ENCODE results near the gene IL22RA2. TPM values are rescaled to one million over a fixed set of nuclear protein-coding genes. Genes with fewer than 3 reads are reported as not detected.

The IL22RA2 gene
- total RNA-seq, 2 donors from 2014 or later: not detected

DNA sequence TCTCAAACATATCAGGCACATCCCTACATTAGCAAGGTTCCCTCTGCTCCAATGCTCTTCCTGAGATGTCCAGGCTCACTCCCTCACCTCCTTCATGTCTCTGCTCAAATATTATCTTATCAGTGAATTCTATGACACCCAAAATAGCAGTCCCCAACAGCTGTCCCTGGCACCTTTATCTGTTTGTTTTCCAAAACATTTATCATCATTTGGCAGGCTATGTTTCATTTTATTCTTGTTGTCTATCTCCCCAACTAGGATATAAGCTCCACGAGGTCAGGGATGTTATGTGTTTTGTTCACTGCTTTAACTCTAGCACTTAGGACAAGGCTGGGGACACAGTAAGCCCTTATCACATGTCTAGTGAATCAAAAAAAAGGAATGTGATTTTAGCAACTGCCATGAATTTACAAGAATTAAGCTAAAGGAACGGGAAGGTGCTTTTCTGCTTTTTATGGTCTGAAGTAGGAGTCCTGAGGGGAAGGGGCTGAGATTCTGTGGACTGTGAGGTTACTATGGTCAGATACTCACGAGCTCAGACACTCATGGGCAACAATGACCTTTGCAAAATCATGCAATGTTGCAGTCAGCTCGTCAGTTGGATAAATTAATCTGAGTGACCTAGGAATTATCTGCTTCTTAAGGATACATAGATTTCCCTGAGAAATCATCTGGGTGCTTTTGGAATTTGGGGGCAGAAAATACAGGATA lies 1.9 kb upstream of the IL22RA2 start:
- 57% methylated on average over 4 of the region's 4 CpGs for WGBS
- Histone ChIP-seq H3K27me3 (replicated peaks; ENCODE audit: insufficient read depth) (no peaks in the 10 kb centered on the region), H3K27ac (no peak overlapping the region), H3K36me3 (no peaks in the 10 kb centered on the region), H3K9me3 (no peaks in the 10 kb centered on the region), H3K4me3 (no peak overlapping the region), H3K4me1 (replicated peaks) (no peaks in the 10 kb centered on the region)
- DNase-seq (ENCODE audit: low spot score): no peak
- intact Hi-C loops (cut with DNase I): no loop called here
- no peak for TF ChIP-seq POLR2A (IDR thresholded peaks at IDR 0.05)
- TF ChIP-seq POLR2AphosphoS5 (IDR thresholded peaks at IDR 0.05): no peak
- TF ChIP-seq, protein P1, sequence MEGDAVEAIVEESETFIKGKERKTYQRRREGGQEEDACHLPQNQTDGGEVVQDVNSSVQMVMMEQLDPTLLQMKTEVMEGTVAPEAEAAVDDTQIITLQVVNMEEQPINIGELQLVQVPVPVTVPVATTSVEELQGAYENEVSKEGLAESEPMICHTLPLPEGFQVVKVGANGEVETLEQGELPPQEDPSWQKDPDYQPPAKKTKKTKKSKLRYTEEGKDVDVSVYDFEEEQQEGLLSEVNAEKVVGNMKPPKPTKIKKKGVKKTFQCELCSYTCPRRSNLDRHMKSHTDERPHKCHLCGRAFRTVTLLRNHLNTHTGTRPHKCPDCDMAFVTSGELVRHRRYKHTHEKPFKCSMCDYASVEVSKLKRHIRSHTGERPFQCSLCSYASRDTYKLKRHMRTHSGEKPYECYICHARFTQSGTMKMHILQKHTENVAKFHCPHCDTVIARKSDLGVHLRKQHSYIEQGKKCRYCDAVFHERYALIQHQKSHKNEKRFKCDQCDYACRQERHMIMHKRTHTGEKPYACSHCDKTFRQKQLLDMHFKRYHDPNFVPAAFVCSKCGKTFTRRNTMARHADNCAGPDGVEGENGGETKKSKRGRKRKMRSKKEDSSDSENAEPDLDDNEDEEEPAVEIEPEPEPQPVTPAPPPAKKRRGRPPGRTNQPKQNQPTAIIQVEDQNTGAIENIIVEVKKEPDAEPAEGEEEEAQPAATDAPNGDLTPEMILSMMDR (IDR thresholded peaks at IDR 0.05): no peak

GRCh38 chr6:137172734-137173431 lies 561 bp downstream of the IL22RA2 start:
- Histone ChIP-seq H3K4me1 (replicated peaks) (no peaks in the 10 kb centered on the region), H3K27me3 (replicated peaks; ENCODE audit: insufficient read depth) (no peaks in the 10 kb centered on the region), H3K4me3 (no peak overlapping the region), H3K27ac (no peak overlapping the region), H3K9me3 (no peaks in the 10 kb centered on the region), H3K36me3 (no peaks in the 10 kb centered on the region)
- intact Hi-C loops (cut with DNase I): no loop called here
- no peak for TF ChIP-seq POLR2A (IDR thresholded peaks at IDR 0.05)
- WGBS: 93% methylated on average over 11 of the region's 11 CpGs
- DNase-seq (ENCODE audit: low spot score): no peak

DNA sequence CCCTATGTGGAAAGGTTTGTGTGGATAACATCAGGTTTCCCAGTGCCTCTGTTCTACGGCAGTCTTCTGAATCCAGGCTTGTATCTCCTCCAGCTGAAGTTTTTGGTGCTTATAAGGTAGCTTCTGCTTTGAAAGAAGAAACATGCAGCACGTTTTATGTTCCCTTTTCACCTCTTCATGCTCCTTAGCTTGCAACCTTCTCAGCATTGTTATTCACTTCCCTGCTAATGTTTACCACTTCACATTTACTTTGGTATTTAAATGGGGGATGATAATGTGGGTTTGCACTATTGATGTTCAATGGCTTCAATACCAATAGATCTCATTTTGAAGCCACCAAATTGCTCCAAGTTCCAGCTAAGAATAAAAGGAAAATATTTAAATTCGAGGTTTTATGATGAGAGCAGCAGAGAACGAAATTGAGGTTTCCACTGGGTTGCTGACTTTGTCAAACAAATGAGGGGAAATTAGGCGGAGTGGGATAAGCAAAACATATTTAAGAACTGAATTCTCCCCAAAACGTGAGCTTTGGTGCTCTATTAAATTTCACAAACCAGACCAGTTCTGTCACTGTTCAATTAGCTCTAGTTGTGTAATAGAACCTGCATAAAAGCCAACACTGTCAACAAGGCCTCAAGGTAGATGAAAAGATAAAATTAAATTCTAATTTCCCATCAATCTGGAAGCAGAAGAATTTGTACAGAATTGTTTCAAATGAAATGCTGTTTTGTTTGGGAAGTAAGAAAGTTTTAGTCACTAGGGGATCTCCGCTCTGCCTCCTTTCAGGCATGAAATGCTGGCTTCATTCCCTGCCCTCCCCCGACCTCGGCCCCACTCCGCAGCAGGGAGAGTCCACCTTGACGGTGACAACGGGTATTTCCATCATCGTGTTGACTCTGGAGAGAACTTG lies 1.4 kb downstream of the IL22RA2 start:
- H3K27me3 ChIP-seq (replicated peaks; ENCODE audit: insufficient read depth): no peaks in the 10 kb centered on the region
- intact Hi-C loops (cut with DNase I): no loop called here
- DNase-seq (ENCODE audit: low spot score): peak; percentile 21
- H3K9me3 ChIP-seq: no peaks in the 10 kb centered on the region
- no peak overlapping the region for H3K4me3 ChIP-seq
- TF ChIP-seq POLR2A (IDR thresholded peaks at IDR 0.05): no peak
- TF ChIP-seq POLR2AphosphoS5 (IDR thresholded peaks at IDR 0.05): peak; percentile 48
- no peaks in the 10 kb centered on the region for H3K4me1 ChIP-seq (replicated peaks)
- no peak overlapping the region for H3K27ac ChIP-seq
- whole genome bisulfite sequencing: 42% methylated on average over 13 of the region's 13 CpGs
- H3K36me3 ChIP-seq: no peaks in the 10 kb centered on the region

GRCh38 chr6:137171053-137171374 lies 2.4 kb downstream of the IL22RA2 start:
- H3K9me3 ChIP-seq: no peaks in the 10 kb centered on the region
- intact Hi-C loops (cut with DNase I): no loop called here
- TF ChIP-seq, protein P1 (IDR thresholded peaks at IDR 0.05): no peak
- TF ChIP-seq POLR2A (IDR thresholded peaks at IDR 0.05) (no peak), POLR2AphosphoS5 (IDR thresholded peaks at IDR 0.05) (no peak)
- WGBS: 79% methylated on average over 1 of the region's 1 CpG
- no peaks in the 10 kb centered on the region for H3K4me1 ChIP-seq (replicated peaks)
- DNase-seq (ENCODE audit: low spot score): no peak
- H3K27me3 ChIP-seq (replicated peaks; ENCODE audit: insufficient read depth): no peaks in the 10 kb centered on the region
- no peak overlapping the region for H3K4me3 ChIP-seq
- no peaks in the 10 kb centered on the region for H3K36me3 ChIP-seq
- no peak overlapping the region for H3K27ac ChIP-seq

GRCh38 chr6:137170266-137171052 lies 3.0 kb downstream of the IL22RA2 start:
- Histone ChIP-seq H3K4me1 (replicated peaks) (no peaks in the 10 kb centered on the region), H3K4me3 (no peak overlapping the region), H3K27me3 (replicated peaks; ENCODE audit: insufficient read depth) (no peaks in the 10 kb centered on the region), H3K36me3 (no peaks in the 10 kb centered on the region), H3K27ac (no peak overlapping the region), H3K9me3 (no peaks in the 10 kb centered on the region)
- 86% methylated on average over 13 of the region's 13 CpGs for WGBS
- intact Hi-C loops (cut with DNase I): no loop called here
- no peak for DNase-seq (ENCODE audit: low spot score)
- TF ChIP-seq POLR2A (IDR thresholded peaks at IDR 0.05) (no peak), POLR2AphosphoS5 (IDR thresholded peaks at IDR 0.05) (no peak)
- TF ChIP-seq, protein P1 (IDR thresholded peaks at IDR 0.05): no peak
